Measurements from ENCODE around the gene LITAFD. TPM values are rescaled to one million over a fixed set of nuclear protein-coding genes. Genes with fewer than 3 reads are reported as not detected.

LITAFD gene
- total RNA-seq, 1 donor from 2014 or later: not detected

DNA sequence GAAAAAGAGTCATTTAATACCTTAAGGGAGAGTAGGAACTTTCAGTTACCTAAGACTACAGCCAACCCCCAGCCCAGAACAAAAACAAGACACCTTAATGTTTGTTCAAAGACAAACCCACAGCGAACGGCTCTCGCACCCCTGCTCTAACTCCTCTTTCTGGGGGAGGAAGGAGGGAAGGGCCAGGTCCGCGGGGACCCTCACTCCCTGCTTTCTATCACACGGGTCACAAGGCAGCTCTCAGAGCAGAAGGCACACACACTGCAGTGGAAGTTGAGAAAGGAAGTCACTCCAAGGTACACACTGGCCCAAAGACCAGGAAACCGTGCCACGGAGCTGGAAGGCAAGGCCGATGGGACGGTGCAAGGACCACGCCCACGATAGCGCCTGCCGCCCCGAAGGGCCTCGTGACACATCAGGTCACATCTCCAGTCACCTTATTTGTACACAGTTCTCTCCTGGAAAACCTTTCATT lies 10.0 kb downstream of the LITAFD start:
- Histone ChIP-seq H3K36me3 (peaks cover 60 to 72% of the 10 kb centered on the region in 2 donors), H3K4me1 (no peaks in the 10 kb centered on the region), H3K4me3 (no peak overlapping the region), H3K9me3 (no peaks in the 10 kb centered on the region), H3K27ac (peak overlapping the region in 1 of 2 donors; percentile 12), H3K27me3 (no peaks in the 10 kb centered on the region)
- TF ChIP-seq, protein P1, sequence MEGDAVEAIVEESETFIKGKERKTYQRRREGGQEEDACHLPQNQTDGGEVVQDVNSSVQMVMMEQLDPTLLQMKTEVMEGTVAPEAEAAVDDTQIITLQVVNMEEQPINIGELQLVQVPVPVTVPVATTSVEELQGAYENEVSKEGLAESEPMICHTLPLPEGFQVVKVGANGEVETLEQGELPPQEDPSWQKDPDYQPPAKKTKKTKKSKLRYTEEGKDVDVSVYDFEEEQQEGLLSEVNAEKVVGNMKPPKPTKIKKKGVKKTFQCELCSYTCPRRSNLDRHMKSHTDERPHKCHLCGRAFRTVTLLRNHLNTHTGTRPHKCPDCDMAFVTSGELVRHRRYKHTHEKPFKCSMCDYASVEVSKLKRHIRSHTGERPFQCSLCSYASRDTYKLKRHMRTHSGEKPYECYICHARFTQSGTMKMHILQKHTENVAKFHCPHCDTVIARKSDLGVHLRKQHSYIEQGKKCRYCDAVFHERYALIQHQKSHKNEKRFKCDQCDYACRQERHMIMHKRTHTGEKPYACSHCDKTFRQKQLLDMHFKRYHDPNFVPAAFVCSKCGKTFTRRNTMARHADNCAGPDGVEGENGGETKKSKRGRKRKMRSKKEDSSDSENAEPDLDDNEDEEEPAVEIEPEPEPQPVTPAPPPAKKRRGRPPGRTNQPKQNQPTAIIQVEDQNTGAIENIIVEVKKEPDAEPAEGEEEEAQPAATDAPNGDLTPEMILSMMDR (IDR thresholded peaks at IDR 0.05): no peak
- intact Hi-C loops (cut with DNase I): no loop called here
- no peak for DNase-seq (ENCODE audit: low spot score in 2 of 2)

DNA sequence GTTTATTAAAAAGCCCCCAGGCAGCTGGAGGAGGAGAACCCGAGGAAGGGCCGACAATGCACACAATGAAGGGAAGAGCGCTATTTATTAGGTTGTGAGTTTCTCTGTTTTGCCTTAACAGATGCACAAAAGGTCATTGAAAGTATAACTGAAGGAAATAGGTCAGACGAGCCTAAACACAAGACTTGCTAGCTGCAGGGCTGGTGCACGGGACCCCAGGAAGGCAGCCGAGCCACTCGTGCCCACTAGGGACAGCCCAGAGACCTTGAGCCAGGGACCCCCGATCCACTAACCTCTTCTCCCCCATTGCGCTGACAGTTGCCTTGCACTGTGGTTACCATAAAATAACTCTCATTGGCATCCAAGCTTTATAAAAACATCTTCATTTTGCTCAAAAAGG lies 11.3 kb downstream of the LITAFD start:
- Histone ChIP-seq H3K4me3 (no peak overlapping the region), H3K27ac (no peak overlapping the region), H3K4me1 (no peaks in the 10 kb centered on the region), H3K9me3 (no peaks in the 10 kb centered on the region), H3K27me3 (no peaks in the 10 kb centered on the region), H3K36me3 (peaks cover 72 to 85% of the 10 kb centered on the region in 2 donors)
- TF ChIP-seq, protein P1 (IDR thresholded peaks at IDR 0.05): no peak
- intact Hi-C loops (cut with DNase I): no loop called here
- no peak for DNase-seq (ENCODE audit: low spot score in 2 of 2)

DNA sequence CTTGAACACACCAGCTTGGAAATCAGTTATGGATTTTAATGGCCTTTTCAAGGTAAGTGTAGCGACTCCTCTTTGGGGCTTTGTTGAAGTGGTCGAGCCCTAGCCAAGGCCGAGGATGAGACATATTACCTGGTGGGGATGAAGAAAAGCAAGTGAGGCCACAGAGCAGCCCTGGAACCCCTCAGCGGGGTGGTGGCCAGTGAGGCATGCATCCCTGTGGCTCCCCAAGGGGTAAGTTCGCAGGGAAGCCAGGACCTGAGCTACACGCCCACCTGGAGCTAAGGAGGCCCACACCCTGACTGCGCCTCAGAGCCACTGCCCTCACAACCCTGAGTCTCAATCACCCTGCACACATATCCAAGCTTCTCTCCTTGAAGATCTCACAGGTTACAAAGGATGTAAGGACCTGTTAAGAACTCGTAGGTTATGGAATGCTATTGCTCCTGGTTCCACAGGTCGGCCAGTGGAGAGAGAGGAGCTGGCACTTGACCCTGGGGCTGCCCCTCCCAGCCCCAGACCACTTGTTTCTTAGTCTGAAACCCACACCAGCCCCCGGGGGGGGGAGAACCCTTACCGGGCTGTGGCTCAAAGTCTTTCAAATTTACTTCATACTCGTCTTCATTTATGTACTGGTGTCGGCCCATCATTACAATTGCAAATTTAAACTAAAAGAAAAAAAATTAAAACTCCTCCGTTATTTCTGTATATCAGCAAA lies 12.0 kb downstream of the LITAFD start:
- Histone ChIP-seq H3K36me3 (peaks cover 80 to 92% of the 10 kb centered on the region in 2 donors), H3K4me3 (no peak overlapping the region), H3K27ac (no peak overlapping the region), H3K4me1 (no peaks in the 10 kb centered on the region), H3K9me3 (no peaks in the 10 kb centered on the region), H3K27me3 (no peaks in the 10 kb centered on the region)
- TF ChIP-seq, protein P1 (IDR thresholded peaks at IDR 0.05): no peak
- DNase-seq (ENCODE audit: low spot score in 2 of 2): no peak
- intact Hi-C loops (cut with DNase I): no loop called here

DNA sequence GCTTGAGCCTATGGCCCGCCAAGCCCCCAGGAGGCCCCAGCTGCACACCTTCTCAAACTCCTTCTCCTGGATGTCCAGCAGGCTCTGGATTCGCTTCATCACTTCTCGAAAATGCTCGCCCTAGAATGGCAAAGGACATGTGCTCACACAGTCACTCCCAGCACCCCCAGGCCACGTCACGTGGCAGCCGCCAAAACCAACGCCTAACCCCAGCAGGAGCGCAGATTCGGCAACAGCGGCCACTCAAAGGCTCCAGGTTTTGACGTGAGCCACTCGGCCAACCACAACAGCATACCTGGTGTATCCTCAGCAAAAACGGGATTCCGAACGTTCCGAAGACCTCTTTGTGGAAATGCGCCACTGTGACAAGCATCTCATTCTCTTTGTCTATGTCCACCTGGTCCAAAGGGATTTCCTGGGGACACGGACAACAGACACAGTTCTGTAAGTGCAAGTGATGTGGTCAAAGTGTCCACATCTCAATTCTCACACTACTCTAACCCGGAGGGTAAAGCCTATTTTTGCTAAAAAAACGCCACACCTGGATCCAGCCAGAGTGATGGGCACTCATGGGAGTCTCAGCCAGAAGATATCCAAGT lies 12.7 kb downstream of the LITAFD start:
- Histone ChIP-seq H3K27me3 (no peaks in the 10 kb centered on the region), H3K36me3 (peaks cover 80 to 95% of the 10 kb centered on the region in 2 donors), H3K4me3 (no peak overlapping the region), H3K27ac (no peak overlapping the region), H3K9me3 (no peaks in the 10 kb centered on the region), H3K4me1 (no peaks in the 10 kb centered on the region)
- DNase-seq (ENCODE audit: low spot score in 2 of 2): no peak
- TF ChIP-seq, protein P1 (IDR thresholded peaks at IDR 0.05): no peak
- intact Hi-C loops (cut with DNase I): no loop called here

DNA sequence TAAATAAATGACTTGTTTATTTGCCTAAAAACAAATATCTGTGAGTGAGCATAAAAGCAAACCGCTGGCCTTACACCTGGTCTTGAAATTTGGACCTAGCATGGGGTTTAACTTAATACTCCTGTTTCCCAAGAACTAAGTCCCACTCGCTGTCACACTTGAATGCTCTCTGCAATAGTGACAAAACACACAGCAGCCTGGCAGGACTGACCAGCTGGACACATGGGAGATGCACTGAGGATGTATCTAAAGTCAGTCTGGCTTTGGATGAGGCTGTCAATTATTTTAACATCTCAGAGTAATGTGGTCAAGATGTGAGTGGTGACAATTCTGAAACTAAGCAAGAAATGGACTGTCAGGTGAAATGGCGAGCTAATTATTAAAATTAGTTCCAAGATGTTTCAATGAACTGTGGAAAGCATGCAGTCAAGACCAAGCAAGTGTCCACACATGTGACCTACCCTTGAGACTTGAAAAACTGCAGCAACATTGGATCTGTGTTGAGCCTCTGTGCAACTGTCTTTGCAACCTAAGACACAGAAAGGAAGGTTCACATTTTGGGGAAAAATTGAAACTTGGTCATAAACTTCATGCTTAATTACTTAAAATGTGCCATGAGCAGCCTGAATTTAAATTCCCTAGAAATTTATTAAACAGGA lies 16.6 kb downstream of the LITAFD start:
- peaks cover 97 to 100% of the 10 kb centered on the region in 2 donors for H3K36me3 ChIP-seq

More for the DNA sequence above, 16.6 kb downstream of the LITAFD start:
- no peaks in the 10 kb centered on the region for H3K4me1 ChIP-seq
- H3K27me3 ChIP-seq: no peaks in the 10 kb centered on the region
- intact Hi-C loops (cut with DNase I): no loop called here
- no peak for DNase-seq (ENCODE audit: low spot score in 2 of 2)
- no peak overlapping the region for H3K4me3 ChIP-seq
- TF ChIP-seq, protein P1 (IDR thresholded peaks at IDR 0.05): no peak
- no peak overlapping the region for H3K27ac ChIP-seq
- H3K9me3 ChIP-seq: no peaks in the 10 kb centered on the region

Data from ascending aorta (tissue), 2 donors.